ENCODE results near the gene NEU4. TPM values are rescaled to one million over a fixed set of nuclear protein-coding genes. Genes with fewer than 3 reads are reported as not detected.

NEU4 gene
- total RNA-seq, 1 donor: not detected

- peak; percentile 78 for DNase-seq (ENCODE audit: insufficient read length, low spot score, missing footprints)
- Histone ChIP-seq H4K20me1 (ENCODE audit: insufficient read depth, low read length) (no peaks in the 10 kb centered on the region), H3K4me3 (ENCODE audit: insufficient read depth, low read length) (no peak overlapping the region), H3K4me2 (ENCODE audit: insufficient read depth, low read length) (no peak overlapping the region), H3K9me3 (ENCODE audit: low read depth, low read length) (no peaks in the 10 kb centered on the region), H3K36me3 (ENCODE audit: insufficient read depth, low read length) (no peaks in the 10 kb centered on the region), H3K4me1 (ENCODE audit: insufficient read depth, low read length) (no peaks in the 10 kb centered on the region), H3K79me2 (ENCODE audit: insufficient read depth, low read length) (no peaks in the 10 kb centered on the region), H3K27ac (ENCODE audit: low read depth, low read length) (no peak overlapping the region), H2AFZ (ENCODE audit: low read length) (no peak overlapping the region), H3K27me3 (ENCODE audit: insufficient read depth, low read length) (no peaks in the 10 kb centered on the region)
- no peak for TF ChIP-seq CTCF (IDR thresholded peaks at IDR 0.05; ENCODE audit: extremely low read depth, low read depth, low read length)
Measured at GRCh38 chr2:241857041-241857541, 48.1 kb downstream of the NEU4 start.

GRCh38 chr2:241857572-241858121 lies 48.7 kb downstream of the NEU4 start:
- Histone ChIP-seq H3K27ac (ENCODE audit: low read depth, low read length) (no peak overlapping the region), H3K4me2 (ENCODE audit: insufficient read depth, low read length) (no peak overlapping the region), H3K4me3 (ENCODE audit: insufficient read depth, low read length) (no peak overlapping the region), H2AFZ (ENCODE audit: low read length) (no peak overlapping the region), H3K27me3 (ENCODE audit: insufficient read depth, low read length) (no peaks in the 10 kb centered on the region), H4K20me1 (ENCODE audit: insufficient read depth, low read length) (no peaks in the 10 kb centered on the region), H3K9me3 (ENCODE audit: low read depth, low read length) (no peaks in the 10 kb centered on the region), H3K79me2 (ENCODE audit: insufficient read depth, low read length) (no peaks in the 10 kb centered on the region), H3K36me3 (ENCODE audit: insufficient read depth, low read length) (no peaks in the 10 kb centered on the region), H3K4me1 (ENCODE audit: insufficient read depth, low read length) (no peaks in the 10 kb centered on the region)
- peak; percentile 83 for DNase-seq (ENCODE audit: insufficient read length, low spot score, missing footprints)
- no peak for TF ChIP-seq CTCF (IDR thresholded peaks at IDR 0.05; ENCODE audit: extremely low read depth, low read depth, low read length)

- H3K36me3 ChIP-seq (ENCODE audit: insufficient read depth, low read length): no peaks in the 10 kb centered on the region
- H4K20me1 ChIP-seq (ENCODE audit: insufficient read depth, low read length): no peaks in the 10 kb centered on the region
- H3K27ac ChIP-seq (ENCODE audit: low read depth, low read length): no peak within 1 kb of the TSS
- no peaks in the 10 kb centered on the region for H3K27me3 ChIP-seq (ENCODE audit: insufficient read depth, low read length)
- peak within 1 kb of the TSS; percentile 55 for H3K4me2 ChIP-seq (ENCODE audit: insufficient read depth, low read length)
- no peaks in the 10 kb centered on the region for H3K79me2 ChIP-seq (ENCODE audit: insufficient read depth, low read length)
- DNase-seq (ENCODE audit: insufficient read length, low spot score, missing footprints): peak; percentile 66
- no peak for TF ChIP-seq CTCF (IDR thresholded peaks at IDR 0.05; ENCODE audit: extremely low read depth, low read depth, low read length)
- no peak within 1 kb of the TSS for H2AFZ ChIP-seq (ENCODE audit: low read length)
- H3K4me3 ChIP-seq (ENCODE audit: insufficient read depth, low read length): peak within 1 kb of the TSS; percentile 30
- H3K9me3 ChIP-seq (ENCODE audit: low read depth, low read length): no peaks in the 10 kb centered on the region
- H3K4me1 ChIP-seq (ENCODE audit: insufficient read depth, low read length): no peaks in the 10 kb centered on the region
Measured at GRCh38 chr2:241858206-241859016, 49.4 kb downstream of the NEU4 start, which contains the start of gene PDCD1. Gene PDCD1, minus strand, starts transcription at chr2:241858894. Its CDS starts 56 bp downstream, at chr2:241858838.

- no peaks in the 10 kb centered on the region for H3K79me2 ChIP-seq (ENCODE audit: insufficient read depth, low read length)
- H3K4me1 ChIP-seq (ENCODE audit: insufficient read depth, low read length): no peaks in the 10 kb centered on the region
- H4K20me1 ChIP-seq (ENCODE audit: insufficient read depth, low read length): no peaks in the 10 kb centered on the region
- DNase-seq (ENCODE audit: insufficient read length, low spot score, missing footprints): peak; percentile 85
- peaks cover under 1% of the 10 kb centered on the region for H3K27me3 ChIP-seq (ENCODE audit: insufficient read depth, low read length)
- no peaks in the 10 kb centered on the region for H3K9me3 ChIP-seq (ENCODE audit: low read depth, low read length)
- no peak overlapping the region for H3K27ac ChIP-seq (ENCODE audit: low read depth, low read length)
- H3K4me2 ChIP-seq (ENCODE audit: insufficient read depth, low read length): no peak overlapping the region
- no peak for TF ChIP-seq CTCF (IDR thresholded peaks at IDR 0.05; ENCODE audit: extremely low read depth, low read depth, low read length)
- no peaks in the 10 kb centered on the region for H3K36me3 ChIP-seq (ENCODE audit: insufficient read depth, low read length)
- no peak overlapping the region for H3K4me3 ChIP-seq (ENCODE audit: insufficient read depth, low read length)
- H2AFZ ChIP-seq (ENCODE audit: low read length): no peak overlapping the region
Measured at GRCh38 chr2:241859017-241859435, 50.0 kb downstream of the NEU4 start.

Measured in osteoblast (primary cell).